K562 (cell line): Measurements from ENCODE around the gene SGMS1. TPM values are rescaled to one million over a fixed set of nuclear protein-coding genes. Genes with fewer than 3 reads are reported as not detected.

Source experiments
- C11orf30 ChIP-seq: fragments of 450-650 bp; IDR thresholded peaks from 2 replicates; pipeline ENCODE4 v1.6.1; 2016; ENCODE audit warnings: low read depth, mild to moderate bottlenecking
- CBFA2T3 ChIP-seq: fragments of 450-650 bp; IDR thresholded peaks from 2 replicates; pipeline ENCODE4 v1.6.1; 2017
- CEBPG ChIP-seq, 3 experiments: fragments of 200-800 bp in 1 of 3; sonication (Bioruptor generic) in 1 of 3; sonication (generic) in 1 of 3; formaldehyde crosslinking in 1 of 3; IDR thresholded peaks in 2 of 3; conservative IDR thresholded peaks in 1 of 3; 2 replicates each; pipeline versions ENCODE4 v1.6.1 to v1.8.0; 2016 to 2022; ENCODE audit warnings: missing compliant biosample characterization in 2 of 3, missing genetic modification characterization in 2 of 3, mild to moderate bottlenecking in 1 of 3, missing genetic modification reagents in 1 of 3
- CXXC5 ChIP-seq: fragments of 250-450 bp; sonication (Bioruptor Pico); IDR thresholded peaks from 2 replicates; pipeline ENCODE4 v1.8.0; 2022; ENCODE audit warnings: inconsistent platforms, mild to moderate bottlenecking, moderate library complexity
- DEAF1 ChIP-seq: fragments of 450-650 bp; formaldehyde crosslinking; IDR thresholded peaks from 2 replicates; pipeline ENCODE4 v1.4.0; 2020; ENCODE audit warnings: mild to moderate bottlenecking, moderate library complexity
- DMBX1 ChIP-seq: fragments of 250-450 bp; sonication (Bioruptor Pico); IDR thresholded peaks from 2 replicates; pipeline ENCODE4 v1.8.0; 2022; ENCODE audit warnings: inconsistent platforms, mild to moderate bottlenecking, moderate library complexity, borderline replicate concordance
- EP300 ChIP-seq: IDR thresholded peaks from 2 replicates; pipeline ENCODE4 v1.6.1; 2012; ENCODE audit warnings: low read length, improper control_type of control experiment
- GTF2B ChIP-seq: IDR thresholded peaks from 2 replicates; pipeline ENCODE4 v1.6.1; 2011; ENCODE audit not compliant: insufficient read length; ENCODE audit errors: extremely low read depth
- HMGXB4 ChIP-seq: sonication (generic); formaldehyde crosslinking; IDR thresholded peaks from 2 replicates; pipeline ENCODE4 v1.8.1; 2023; ENCODE audit warnings: mild to moderate bottlenecking, missing genetic modification reagents
- KHSRP ChIP-seq: fragments of 450-650 bp; IDR thresholded peaks from 2 replicates; pipeline ENCODE4 v1.6.1; 2017
- KLF6 ChIP-seq: fragments of 250-450 bp; sonication (Bioruptor Pico); IDR thresholded peaks from 2 replicates; pipeline ENCODE4 v1.4.0; 2020; ENCODE audit warnings: mild to moderate bottlenecking, moderate library complexity, borderline replicate concordance
- MAZ ChIP-seq, 2 experiments: fragments of 450-650 bp in 1 of 2; sonication (generic) in 1 of 2; formaldehyde crosslinking; IDR thresholded peaks in 1 of 2; conservative IDR thresholded peaks in 1 of 2; 2 replicates each; pipeline versions ENCODE4 v1.4.0 to v1.5.0; 2020; ENCODE audit warnings: mild to moderate bottlenecking in 1 of 2, missing genetic modification reagents in 1 of 2
- MEIS2 ChIP-seq: fragments of 450-650 bp; IDR thresholded peaks from 2 replicates; pipeline ENCODE4 v1.6.1; 2014; ENCODE audit warnings: mild to moderate bottlenecking; ENCODE audit not compliant: partially characterized antibody
- PHF8 ChIP-seq: fragments of 200-600 bp; sonication (generic); IDR thresholded peaks from 2 replicates; pipeline ENCODE4 v1.6.1; 2012; ENCODE audit warnings: mixed run types, mild to moderate bottlenecking, inconsistent platforms, low read length, moderate library complexity, borderline replicate concordance
- POLR2AphosphoS5 ChIP-seq: IDR thresholded peaks from 2 replicates; pipeline ENCODE4 v1.6.1; 2011; ENCODE audit warnings: mild to moderate bottlenecking, low read depth, low read length, moderate library complexity; ENCODE audit not compliant: control insufficient read depth, insufficient read depth
- PRPF4 ChIP-seq: fragments of 200-400 bp; formaldehyde crosslinking; IDR thresholded peaks from one replicate; pipeline ENCODE4 v1.6.1; 2017; ENCODE audit warnings: low read length, low read depth, mild to moderate bottlenecking; ENCODE audit not compliant: insufficient read depth, poor library complexity, severe bottlenecking
- RBM14 ChIP-seq: fragments of 200-400 bp; formaldehyde crosslinking; IDR thresholded peaks from 2 replicates; pipeline ENCODE4 v1.6.1; 2018; ENCODE audit warnings: low read depth, mild to moderate bottlenecking, low read length, moderate library complexity, borderline replicate concordance; ENCODE audit not compliant: insufficient read depth
- TCF7L2 ChIP-seq: fragments of 150-350 bp; IDR thresholded peaks from 2 replicates; pipeline ENCODE4 v1.6.1; 2016; ENCODE audit warnings: low read depth, mild to moderate bottlenecking, low read length, moderate library complexity
- TEAD2 ChIP-seq: fragments of 450-650 bp; IDR thresholded peaks from 2 replicates; pipeline ENCODE4 v1.6.1; 2016; ENCODE audit warnings: missing genetic modification characterization, control low read depth, missing compliant biosample characterization
- TFAM ChIP-seq: fragments of 250-450 bp; sonication (Bioruptor Pico); conservative IDR thresholded peaks from 2 replicates; pipeline ENCODE4 v1.5.0; 2021; ENCODE audit warnings: mild to moderate bottlenecking, moderate library complexity
- YY1 ChIP-seq, 3 experiments: IDR thresholded peaks; 2 replicates each; pipeline ENCODE4 v1.6.1; 2011; ENCODE audit warnings: low read length in 2 of 3, mild to moderate bottlenecking in 2 of 3, moderate library complexity in 2 of 3, borderline replicate concordance in 1 of 3, control low read depth in 1 of 3, low read depth in 1 of 3; ENCODE audit not compliant: insufficient read depth in 3 of 3, insufficient replicate concordance in 2 of 3, control insufficient read depth in 1 of 3, insufficient read length in 1 of 3; ENCODE audit errors: extremely low read depth in 1 of 3
- ZKSCAN1 ChIP-seq: fragments of 150-350 bp; IDR thresholded peaks from 2 replicates; pipeline ENCODE4 v1.6.1; 2016; ENCODE audit warnings: low read depth, low read length
- ZNF668 ChIP-seq: fragments of 250-450 bp; sonication (Bioruptor Pico); IDR thresholded peaks from 2 replicates; pipeline ENCODE4 v1.8.0; 2022; ENCODE audit warnings: mild to moderate bottlenecking, inconsistent platforms
- polyA plus RNA-seq, 8 experiments: library from polyadenylated mRNA; depleted of rRNA in 4 of 8; stranded (reverse) in 5 of 8; unstranded in 3 of 8; fragments of >200 nt; fragmentation: Nextera tagmentation in 2 of 8; fragmentation: Illumina TruSeq in 1 of 8; extraction: Ambion mirVana in 2 of 8; extraction: Trizol in 1 of 8; gene quantifications; 2 replicates each; pipeline versions ENCODE4 v1.2.1 to v1.2.3, GENCODE V29; 2011 to 2014; ENCODE audit warnings: inconsistent platforms in 1 of 8, missing spikeins in 1 of 8
- total RNA-seq, 7 experiments: library from RNA; depleted of rRNA in 6 of 7; stranded (reverse); fragments of >200 nt in 6 of 7; fragmentation: Illumina TruSeq in 2 of 7; extraction: Trizol in 2 of 7; gene quantifications; 2 replicates each; pipeline versions ENCODE4 v1.2.1 to v1.2.3, GENCODE V29; 2011 to 2021; ENCODE audit warnings: low replicate concordance in 1 of 7

Gene SGMS1
- total and polyA plus RNA-seq, 9 of the 15 experiments (the other 6 are each of a cell fraction or from before 2014, with no cell fraction given) = 22.6 to 232 (median 82.2) TPM

- peak; percentile 53; the same call in 1 of the 2 replicates for TF ChIP-seq DEAF1 (CRISPR knock-in tag)
- TF ChIP-seq PHF8 = no peak
- no peak for TF ChIP-seq KLF6 (CRISPR knock-in tag)
- 0 out of 2 replicates have a peak, but pooled peaks have one; percentile 21 for TF ChIP-seq ZKSCAN1
- no peak for TF ChIP-seq TFAM (CRISPR knock-in tag)
- no peak for TF ChIP-seq PRPF4
- no peak for TF ChIP-seq TEAD2 (tag)
- no peak for TF ChIP-seq RBM14
- peak; percentile 95 for TF ChIP-seq MEIS2
- 0 out of 2 replicates have a peak, but pooled peaks have one; percentile 21 for TF ChIP-seq EP300
- TF ChIP-seq YY1 (IDR thresholded peaks at IDR 0.05; ENCODE audit: borderline replicate concordance in 1 of 3, control insufficient read depth in 1 of 3, extremely low read depth in 1 of 3, insufficient read depth in 3 of 3, insufficient read length in 1 of 3, insufficient replicate concordance in 2 of 3, low read depth in 1 of 3, low read length in 2 of 3) = no peak
- TF ChIP-seq CXXC5 (CRISPR knock-in tag) = no peak
- 0 out of 2 replicates have a peak, but pooled peaks have one; percentile 31 for TF ChIP-seq CBFA2T3
- no peak for TF ChIP-seq POLR2AphosphoS5
- no peak for TF ChIP-seq GTF2B
- peak; percentile 34; the same call in 1 of the 2 replicates for TF ChIP-seq C11orf30
- TF ChIP-seq HMGXB4 (CRISPR knock-in tag) = no peak
- peak; percentile 37; the same call in 1 of the 2 replicates for TF ChIP-seq DMBX1 (CRISPR knock-in tag)
- TF ChIP-seq ZNF668 = no peak
- no peak for TF ChIP-seq TCF7L2
- TF ChIP-seq MAZ (CRISPR knock-in tag; conservative IDR thresholded peaks at IDR 0.05 in 1 of 2, IDR thresholded peaks at IDR 0.05 in 1 of 2) = peak in 1 of 2 experiments; percentile 32; a peak in 1 of 4 replicates
- no peak for TF ChIP-seq KHSRP
- TF ChIP-seq CEBPG (CRISPR knock-in tag; IDR thresholded peaks at IDR 0.05) = no peak
- no peak for TF ChIP-seq CEBPG (tag; conservative IDR thresholded peaks at IDR 0.05 in 1 of 2, IDR thresholded peaks at IDR 0.05 in 1 of 2)
These were observed 348.0 kb downstream of the SGMS1 start (continued) for GRCh38 chr10:50275650-50276235.
